ENCODE results near the gene SRGAP1.
"Not testable (repeated sequence)": the region's sequence is repeated elsewhere in the genome, so short reads cannot be mapped to it uniquely, and the experiment has no call there.

SRGAP1 gene

DNA sequence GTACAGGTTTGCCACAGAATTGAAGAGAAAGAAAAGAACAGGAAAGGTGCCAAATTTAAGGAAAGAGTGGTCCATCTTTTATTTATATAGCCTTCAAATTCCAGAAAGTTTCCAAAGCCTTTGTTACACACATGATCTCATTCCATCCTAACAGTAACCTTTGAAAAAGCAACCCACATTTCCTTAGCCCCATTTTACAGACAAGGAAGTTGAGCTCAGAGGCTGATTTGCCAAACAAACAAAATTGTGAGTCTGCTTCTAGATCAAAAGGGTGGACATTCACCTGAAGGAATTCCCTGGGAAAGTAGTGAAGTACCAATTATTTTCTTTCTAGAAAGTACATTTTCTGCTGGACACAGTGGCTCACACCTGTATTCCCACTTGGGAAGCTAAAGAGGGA is 345.6 kb downstream of the SRGAP1 start:
- TF ChIP-seq, protein P1, sequence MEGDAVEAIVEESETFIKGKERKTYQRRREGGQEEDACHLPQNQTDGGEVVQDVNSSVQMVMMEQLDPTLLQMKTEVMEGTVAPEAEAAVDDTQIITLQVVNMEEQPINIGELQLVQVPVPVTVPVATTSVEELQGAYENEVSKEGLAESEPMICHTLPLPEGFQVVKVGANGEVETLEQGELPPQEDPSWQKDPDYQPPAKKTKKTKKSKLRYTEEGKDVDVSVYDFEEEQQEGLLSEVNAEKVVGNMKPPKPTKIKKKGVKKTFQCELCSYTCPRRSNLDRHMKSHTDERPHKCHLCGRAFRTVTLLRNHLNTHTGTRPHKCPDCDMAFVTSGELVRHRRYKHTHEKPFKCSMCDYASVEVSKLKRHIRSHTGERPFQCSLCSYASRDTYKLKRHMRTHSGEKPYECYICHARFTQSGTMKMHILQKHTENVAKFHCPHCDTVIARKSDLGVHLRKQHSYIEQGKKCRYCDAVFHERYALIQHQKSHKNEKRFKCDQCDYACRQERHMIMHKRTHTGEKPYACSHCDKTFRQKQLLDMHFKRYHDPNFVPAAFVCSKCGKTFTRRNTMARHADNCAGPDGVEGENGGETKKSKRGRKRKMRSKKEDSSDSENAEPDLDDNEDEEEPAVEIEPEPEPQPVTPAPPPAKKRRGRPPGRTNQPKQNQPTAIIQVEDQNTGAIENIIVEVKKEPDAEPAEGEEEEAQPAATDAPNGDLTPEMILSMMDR (IDR thresholded peaks at IDR 0.05; ENCODE audit: low read depth, low read length, missing control alignments): no peak
- in situ Hi-C loops (cut with HindIII; ENCODE audit: low sequenced_read_pairs): no loop called here
- H3K4me3 ChIP-seq (ENCODE audit: low read depth, low read length): no peak overlapping the region
- DNase-seq (ENCODE audit: low read depth): no peak

DNA sequence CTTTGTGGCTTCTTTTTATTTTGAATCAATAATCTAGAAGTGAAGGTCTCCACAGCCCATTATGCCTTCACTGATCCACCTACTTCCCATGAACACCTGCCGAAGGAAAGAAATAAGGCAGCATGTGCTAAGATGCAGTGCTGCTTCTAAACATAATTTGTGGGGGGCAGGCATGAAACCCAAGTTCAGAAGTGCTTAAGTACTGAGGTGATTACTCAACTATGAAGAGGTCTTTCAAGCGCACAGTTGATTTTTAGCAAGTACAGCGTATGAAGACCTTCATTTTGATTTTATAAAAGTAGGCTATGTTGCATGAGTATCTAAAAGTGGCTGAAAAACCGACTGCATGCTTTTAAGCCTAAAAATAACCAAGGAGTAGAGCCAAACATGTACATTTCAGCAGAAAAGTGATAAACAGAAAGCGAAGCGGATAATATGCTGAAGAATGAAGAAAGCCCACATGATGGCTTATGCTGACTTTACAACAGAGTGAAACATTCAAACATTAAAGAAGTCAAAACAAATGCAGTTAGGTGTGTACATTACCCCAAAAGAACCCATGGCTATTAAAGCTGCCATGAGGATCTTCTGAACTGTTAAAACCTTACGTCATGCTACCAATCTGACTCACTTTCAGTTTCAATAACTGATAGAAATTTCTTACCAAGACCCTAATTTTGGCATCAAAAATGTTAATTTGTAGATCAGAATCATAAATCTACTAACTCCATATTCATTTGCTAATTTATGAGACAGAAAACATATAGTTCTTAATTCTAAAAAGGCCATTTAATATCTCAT is 348.3 kb downstream of the SRGAP1 start:
- TF ChIP-seq, protein P1 (IDR thresholded peaks at IDR 0.05; ENCODE audit: low read depth, low read length, missing control alignments): no peak
- H3K4me3 ChIP-seq (ENCODE audit: low read depth, low read length): no peak overlapping the region
- no peak for DNase-seq (ENCODE audit: low read depth)
- in situ Hi-C loops (cut with HindIII; ENCODE audit: low sequenced_read_pairs): no loop called here

DNA sequence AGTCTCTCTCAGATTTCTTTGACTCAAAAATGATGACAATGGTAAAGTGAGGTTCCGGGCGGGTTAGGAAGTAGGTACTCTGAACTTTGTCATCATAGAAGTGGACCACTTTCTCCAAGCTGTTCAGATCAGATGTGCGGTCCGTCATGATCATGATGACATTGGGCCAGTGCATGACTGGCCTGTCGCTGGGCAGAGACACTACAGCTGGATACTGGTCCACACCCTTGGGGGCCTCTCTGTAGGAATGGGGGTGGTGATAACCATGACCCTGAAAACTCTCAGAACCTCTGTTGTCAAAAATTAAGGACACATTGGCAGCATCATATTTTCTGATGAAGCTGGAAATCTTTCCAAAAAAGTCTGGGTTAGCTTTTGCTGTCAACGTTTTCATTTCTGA is 349.4 kb downstream of the SRGAP1 start:
- H3K4me3 ChIP-seq (ENCODE audit: low read depth, low read length): no peak overlapping the region
- TF ChIP-seq, protein P1 (IDR thresholded peaks at IDR 0.05; ENCODE audit: low read depth, low read length, missing control alignments): no peak
- in situ Hi-C loops (cut with HindIII; ENCODE audit: low sequenced_read_pairs): no loop called here
- no peak for DNase-seq (ENCODE audit: low read depth)

DNA sequence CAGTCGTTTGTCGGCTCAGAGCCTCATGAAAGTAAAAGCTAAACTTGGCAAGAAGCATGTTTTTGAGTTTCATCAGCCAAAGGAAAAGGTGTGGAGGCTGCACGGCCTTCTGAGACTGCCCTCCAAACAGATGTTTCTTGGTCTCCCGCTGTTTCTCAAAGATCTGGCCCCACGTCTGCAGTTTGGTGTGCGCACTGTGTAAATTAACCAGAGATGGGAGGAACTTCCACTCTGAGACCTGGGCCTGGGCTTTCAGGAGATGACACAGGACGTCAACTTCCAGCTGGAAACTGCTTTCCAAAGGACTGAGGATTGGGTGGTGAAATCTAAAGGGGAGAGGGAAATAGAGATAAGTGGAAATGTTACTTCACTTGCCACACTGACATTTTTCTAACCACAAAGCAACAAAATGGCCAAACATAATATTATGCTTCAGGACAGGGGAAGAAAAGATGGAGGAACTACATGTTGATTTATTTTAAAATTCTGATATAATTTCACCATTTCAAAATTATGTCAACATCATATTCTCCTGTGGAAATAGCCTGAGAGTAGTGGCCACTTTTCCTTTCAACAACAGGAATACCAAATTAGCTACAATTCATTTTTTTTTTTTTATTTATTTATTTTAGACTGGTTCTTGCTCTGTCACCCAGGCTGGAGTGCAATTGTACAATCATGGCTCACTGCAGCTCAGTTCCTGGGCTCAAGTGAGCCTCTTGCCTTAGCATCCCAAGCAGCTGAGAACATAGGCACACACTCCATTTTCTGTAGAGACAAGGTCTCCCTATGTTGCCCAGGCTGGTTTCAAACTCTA is 350.0 kb downstream of the SRGAP1 start:
- TF ChIP-seq, protein P1 (IDR thresholded peaks at IDR 0.05; ENCODE audit: low read depth, low read length, missing control alignments): no peak
- no peak overlapping the region for H3K4me3 ChIP-seq (ENCODE audit: low read depth, low read length)
- no peak for DNase-seq (ENCODE audit: low read depth)
- in situ Hi-C loops (cut with HindIII; ENCODE audit: low sequenced_read_pairs): no loop called here

DNA sequence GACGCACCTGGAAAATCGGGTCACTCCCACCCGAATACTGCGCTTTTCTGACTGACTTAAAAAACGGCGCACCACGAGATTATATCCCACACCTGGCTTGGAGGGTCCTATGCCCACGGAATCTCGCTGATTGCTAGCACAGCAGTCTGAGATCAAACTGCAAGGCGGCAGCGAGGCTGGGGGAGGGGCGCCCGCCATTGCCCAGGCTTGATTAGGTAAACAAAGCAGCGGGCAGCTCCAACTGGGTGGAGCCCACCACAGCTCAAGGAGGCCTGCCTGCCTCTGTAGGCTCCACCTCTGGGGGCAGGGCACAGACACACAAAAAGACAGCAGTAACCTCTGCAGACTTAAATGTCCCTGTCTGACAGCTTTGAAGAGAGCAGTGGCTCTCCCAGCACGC is 351.3 kb downstream of the SRGAP1 start:
- DNase-seq (ENCODE audit: low read depth); H3K4me3 ChIP-seq (ENCODE audit: low read depth, low read length); in situ Hi-C loops (cut with HindIII; ENCODE audit: low sequenced_read_pairs): not testable (repeated sequence)

DNA sequence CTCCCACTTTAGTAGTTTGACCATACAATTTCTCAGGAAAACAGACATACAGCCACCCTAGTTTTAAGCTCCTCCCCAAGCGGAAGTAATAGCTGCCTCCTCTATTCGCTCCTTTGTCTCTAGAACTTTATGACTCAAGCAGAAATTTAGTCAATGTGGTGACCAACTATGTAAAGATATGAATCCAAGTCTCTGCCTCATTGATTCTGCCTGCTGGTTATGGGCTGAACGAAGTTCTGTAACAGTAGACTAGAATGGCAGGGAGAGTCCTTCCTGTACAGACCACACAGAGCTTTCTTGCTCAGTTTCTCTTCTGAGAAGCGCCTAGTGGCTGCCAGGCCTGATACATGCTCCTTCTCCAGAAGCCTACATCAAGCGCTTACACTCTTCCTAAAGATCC is 358.5 kb downstream of the SRGAP1 start:
- no peak for DNase-seq (ENCODE audit: low read depth)
- in situ Hi-C loops (cut with HindIII; ENCODE audit: low sequenced_read_pairs): no loop called here
- TF ChIP-seq, protein P1 (IDR thresholded peaks at IDR 0.05; ENCODE audit: low read depth, low read length, missing control alignments): no peak

DNA sequence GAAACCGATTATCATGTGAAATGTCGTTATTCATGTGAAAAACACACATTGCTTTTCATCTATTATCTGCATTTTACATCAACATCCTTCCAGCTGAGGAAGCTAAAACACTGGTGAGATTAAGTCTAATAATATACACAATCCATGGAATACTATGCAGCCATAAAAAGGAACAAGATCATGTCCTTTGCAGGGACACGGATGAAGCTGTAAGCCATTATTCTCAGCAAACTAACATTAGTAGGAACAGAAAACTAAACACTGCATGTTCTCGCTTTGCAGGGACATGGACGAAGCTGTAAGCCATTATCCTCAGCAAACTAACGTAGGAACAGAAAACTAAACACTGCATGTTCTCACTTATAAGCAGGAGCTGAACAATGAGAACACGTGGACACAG is 359.3 kb downstream of the SRGAP1 start:
- in situ Hi-C loops (cut with HindIII; ENCODE audit: low sequenced_read_pairs): no loop called here

More for the DNA sequence above, 358.5 kb downstream of the SRGAP1 start:
- H3K4me3 ChIP-seq (ENCODE audit: low read depth, low read length): no peak overlapping the region

More for the DNA sequence above, 359.3 kb downstream of the SRGAP1 start:
- TF ChIP-seq, protein P1 (IDR thresholded peaks at IDR 0.05; ENCODE audit: low read depth, low read length, missing control alignments): no peak
- DNase-seq (ENCODE audit: low read depth): no peak
- H3K4me3 ChIP-seq (ENCODE audit: low read depth, low read length): no peak overlapping the region

All from astrocyte of the cerebellum (primary cell).